Measurements from ENCODE around the gene ZNF532.

The ZNF532 gene

DNA sequence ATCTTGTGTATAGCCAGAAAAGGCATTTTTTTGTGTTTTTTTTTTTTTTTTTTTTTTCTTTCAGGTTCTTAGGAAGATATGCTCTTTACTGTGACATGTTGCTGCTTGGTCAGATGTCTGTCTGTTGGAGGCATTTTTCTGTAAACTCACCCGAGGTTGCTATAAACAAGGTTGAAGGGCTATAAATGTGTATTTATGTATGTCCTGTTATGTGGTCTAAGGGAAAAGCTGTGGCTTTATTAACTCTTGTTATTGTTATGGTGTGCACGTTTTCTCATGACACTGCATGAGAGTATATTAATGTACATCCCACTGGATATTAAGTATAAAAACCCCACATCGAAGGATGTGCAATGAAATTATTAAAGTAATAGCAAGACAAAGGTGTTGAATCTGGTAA lies 102.0 kb downstream of the ZNF532 start:
- Histone ChIP-seq H3K9me2 (replicated peaks; ENCODE audit: insufficient read depth, low read length) (no peaks in the 10 kb centered on the region), H3F3A (ENCODE audit: insufficient read depth, low read length) (0 out of 2 replicates have a peak, but pooled peaks cover 3% of the 10 kb centered on the region), H3K9me3 (replicated peaks; ENCODE audit: insufficient read depth, low read length) (no peaks in the 10 kb centered on the region), H3K79me2 (ENCODE audit: low read length) (no peaks in the 10 kb centered on the region), H2AFZ (ENCODE audit: low read length) (no peak overlapping the region), H3K4me2 (ENCODE audit: low read depth, low read length) (peak overlapping the region; percentile 61), H4K20me1 (ENCODE audit: insufficient read depth, low read length) (no peaks in the 10 kb centered on the region), H3K4me1 (ENCODE audit: low read length) (peaks cover 36% of the 10 kb centered on the region), H3K9ac (ENCODE audit: low read length) (no peak overlapping the region), H3K4me3 (ENCODE audit: low read length) (0 out of 2 replicates have a peak overlapping the region, but pooled peaks have one; percentile 3), H3K27me3 (replicated peaks; ENCODE audit: insufficient read depth, low read length) (0 out of 2 replicates have a peak, but pooled peaks cover 5% of the 10 kb centered on the region), H3K36me3 (replicated peaks; ENCODE audit: insufficient read depth, low read length) (no peaks in the 10 kb centered on the region), H3K27ac (ENCODE audit: low read length) (no peak overlapping the region)
- TF ChIP-seq, protein P1, sequence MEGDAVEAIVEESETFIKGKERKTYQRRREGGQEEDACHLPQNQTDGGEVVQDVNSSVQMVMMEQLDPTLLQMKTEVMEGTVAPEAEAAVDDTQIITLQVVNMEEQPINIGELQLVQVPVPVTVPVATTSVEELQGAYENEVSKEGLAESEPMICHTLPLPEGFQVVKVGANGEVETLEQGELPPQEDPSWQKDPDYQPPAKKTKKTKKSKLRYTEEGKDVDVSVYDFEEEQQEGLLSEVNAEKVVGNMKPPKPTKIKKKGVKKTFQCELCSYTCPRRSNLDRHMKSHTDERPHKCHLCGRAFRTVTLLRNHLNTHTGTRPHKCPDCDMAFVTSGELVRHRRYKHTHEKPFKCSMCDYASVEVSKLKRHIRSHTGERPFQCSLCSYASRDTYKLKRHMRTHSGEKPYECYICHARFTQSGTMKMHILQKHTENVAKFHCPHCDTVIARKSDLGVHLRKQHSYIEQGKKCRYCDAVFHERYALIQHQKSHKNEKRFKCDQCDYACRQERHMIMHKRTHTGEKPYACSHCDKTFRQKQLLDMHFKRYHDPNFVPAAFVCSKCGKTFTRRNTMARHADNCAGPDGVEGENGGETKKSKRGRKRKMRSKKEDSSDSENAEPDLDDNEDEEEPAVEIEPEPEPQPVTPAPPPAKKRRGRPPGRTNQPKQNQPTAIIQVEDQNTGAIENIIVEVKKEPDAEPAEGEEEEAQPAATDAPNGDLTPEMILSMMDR (IDR thresholded peaks at IDR 0.05; ENCODE audit: low read length): no peak
- TF ChIP-seq EZH2 (optimal IDR thresholded peaks at IDR 0.05; ENCODE audit: low read depth, low read length): no peak
- TF ChIP-seq EZH2phosphoT487 (IDR thresholded peaks at IDR 0.05; ENCODE audit: low read length): no peak
- DNase-seq: no peak

- DNase-seq: no peak
- TF ChIP-seq EZH2phosphoT487 (IDR thresholded peaks at IDR 0.05; ENCODE audit: low read length) (no peak), EZH2 (optimal IDR thresholded peaks at IDR 0.05; ENCODE audit: low read depth, low read length) (no peak)
- TF ChIP-seq, protein P1 (IDR thresholded peaks at IDR 0.05; ENCODE audit: low read length): no peak
- no peak overlapping the region for H3K4me3 ChIP-seq (ENCODE audit: low read length)
- H3K9me2 ChIP-seq (replicated peaks; ENCODE audit: insufficient read depth, low read length): no peaks in the 10 kb centered on the region
- H3K9ac ChIP-seq (ENCODE audit: low read length): no peak overlapping the region
- no peak overlapping the region for H3K27ac ChIP-seq (ENCODE audit: low read length)
- no peaks in the 10 kb centered on the region for H3K79me2 ChIP-seq (ENCODE audit: low read length)
- 0 out of 2 replicates have a peak, but pooled peaks cover 5% of the 10 kb centered on the region for H3K27me3 ChIP-seq (replicated peaks; ENCODE audit: insufficient read depth, low read length)
- H4K20me1 ChIP-seq (ENCODE audit: insufficient read depth, low read length): no peaks in the 10 kb centered on the region
- H3K4me2 ChIP-seq (ENCODE audit: low read depth, low read length): no peak overlapping the region
- 0 out of 2 replicates have a peak, but pooled peaks cover 3% of the 10 kb centered on the region for H3F3A ChIP-seq (ENCODE audit: insufficient read depth, low read length)
- H3K36me3 ChIP-seq (replicated peaks; ENCODE audit: insufficient read depth, low read length): no peaks in the 10 kb centered on the region
- no peak overlapping the region for H2AFZ ChIP-seq (ENCODE audit: low read length)
- H3K4me1 ChIP-seq (ENCODE audit: low read length): peaks cover 36% of the 10 kb centered on the region
- no peaks in the 10 kb centered on the region for H3K9me3 ChIP-seq (replicated peaks; ENCODE audit: insufficient read depth, low read length)
Observed at GRCh38 chr18:58967751-58968254, 103.1 kb downstream of the ZNF532 start.

DNA sequence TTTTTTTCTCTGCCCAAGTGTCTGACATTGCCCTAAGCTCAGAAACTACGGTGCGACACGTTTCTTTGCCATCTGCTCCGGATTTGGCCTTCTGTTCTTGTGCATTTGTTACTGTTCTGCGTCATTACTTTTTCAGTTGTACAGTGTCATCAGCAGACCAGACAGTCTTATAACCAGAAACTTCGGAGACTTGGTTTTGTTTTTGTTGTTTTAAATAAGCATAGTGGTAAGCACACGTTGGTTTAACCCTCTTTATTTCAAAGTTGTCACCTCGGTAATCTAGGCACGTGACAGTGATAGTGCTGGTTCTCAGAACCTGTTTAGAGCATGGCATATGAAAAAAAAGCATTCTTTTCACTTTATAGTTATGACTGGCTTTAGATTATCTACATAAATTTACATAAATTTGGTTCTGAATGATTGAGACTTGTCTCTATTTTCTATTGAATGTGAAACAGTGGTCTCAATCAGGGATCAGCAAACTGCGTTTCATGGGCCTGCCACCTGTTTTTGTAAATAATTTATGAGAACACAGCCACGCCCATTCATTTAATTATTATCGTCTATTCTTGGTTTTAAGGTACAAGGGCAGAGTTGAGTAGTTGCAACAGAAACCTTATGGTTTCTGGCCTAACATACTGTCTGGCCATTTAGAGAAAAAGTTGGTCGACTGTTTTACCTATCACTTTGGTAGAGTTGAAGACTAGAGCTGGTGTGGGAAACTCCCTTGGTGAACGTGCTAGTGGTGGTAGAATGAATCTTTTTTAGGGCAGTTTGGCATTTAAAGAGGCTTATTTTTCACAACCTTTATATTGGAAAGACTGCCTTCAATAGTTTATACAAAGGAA lies 106.5 kb downstream of the ZNF532 start:
- H3F3A ChIP-seq (ENCODE audit: insufficient read depth, low read length): no peaks in the 10 kb centered on the region
- no peak overlapping the region for H2AFZ ChIP-seq (ENCODE audit: low read length)
- H3K36me3 ChIP-seq (replicated peaks; ENCODE audit: insufficient read depth, low read length): no peaks in the 10 kb centered on the region
- TF ChIP-seq EZH2 (optimal IDR thresholded peaks at IDR 0.05; ENCODE audit: low read depth, low read length): no peak
- TF ChIP-seq, protein P1 (IDR thresholded peaks at IDR 0.05; ENCODE audit: low read length): no peak
- no peak for TF ChIP-seq EZH2phosphoT487 (IDR thresholded peaks at IDR 0.05; ENCODE audit: low read length)
- no peak overlapping the region for H3K4me3 ChIP-seq (ENCODE audit: low read length)
- peaks cover 8% of the 10 kb centered on the region for H3K4me1 ChIP-seq (ENCODE audit: low read length)
- no peak overlapping the region for H3K9ac ChIP-seq (ENCODE audit: low read length)
- 0 out of 2 replicates have a peak, but pooled peaks cover 5% of the 10 kb centered on the region for H3K27me3 ChIP-seq (replicated peaks; ENCODE audit: insufficient read depth, low read length)
- no peaks in the 10 kb centered on the region for H3K9me2 ChIP-seq (replicated peaks; ENCODE audit: insufficient read depth, low read length)
- H4K20me1 ChIP-seq (ENCODE audit: insufficient read depth, low read length): no peaks in the 10 kb centered on the region
- H3K79me2 ChIP-seq (ENCODE audit: low read length): no peaks in the 10 kb centered on the region
- no peaks in the 10 kb centered on the region for H3K9me3 ChIP-seq (replicated peaks; ENCODE audit: insufficient read depth, low read length)
- no peak overlapping the region for H3K4me2 ChIP-seq (ENCODE audit: low read depth, low read length)
- DNase-seq: no peak
- no peak overlapping the region for H3K27ac ChIP-seq (ENCODE audit: low read length)
